Activated CD4-positive, alpha-beta T cell treated with anti-CD3 and anti-CD28 coated beads, Interleukin-2, Interleukin-6, amounts not matched to agents 100 ng/mL and 50 ng/mL, durations not matched to agents 16 hours and 8 hours (primary cell): ENCODE data around the gene SYTL3.
A peak's percentile ranks its signal among the peaks of the same experiment; 100 is the strongest.
"Not testable (repeated sequence)": the region's sequence is repeated elsewhere in the genome, so short reads cannot be mapped to it uniquely, and the experiment has no call there.

Experiments
- DNase-seq: peaks from one replicate; pipeline ENCODE4 v3.0.0-alpha.2; 2020

The SYTL3 gene

DNA sequence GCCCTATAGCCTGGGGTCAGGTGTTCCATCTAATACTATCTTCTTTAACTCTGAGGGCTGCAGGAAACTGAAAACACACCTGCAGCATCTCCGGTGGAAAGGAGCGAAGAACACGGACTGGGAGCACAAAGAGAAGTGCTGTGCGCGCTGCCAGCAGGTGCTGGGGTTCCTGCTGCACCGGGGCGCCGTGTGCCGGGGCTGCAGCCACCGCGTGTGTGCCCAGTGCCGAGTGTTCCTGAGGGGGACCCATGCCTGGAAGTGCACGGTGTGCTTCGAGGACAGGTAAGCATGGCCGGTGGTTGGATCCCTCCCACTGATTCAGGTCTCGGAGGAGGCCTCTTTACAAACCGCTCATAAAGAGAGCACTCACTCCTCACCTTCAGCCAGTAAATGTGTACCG is 15.5 kb downstream of the SYTL3 start:
- no peak for DNase-seq

DNA sequence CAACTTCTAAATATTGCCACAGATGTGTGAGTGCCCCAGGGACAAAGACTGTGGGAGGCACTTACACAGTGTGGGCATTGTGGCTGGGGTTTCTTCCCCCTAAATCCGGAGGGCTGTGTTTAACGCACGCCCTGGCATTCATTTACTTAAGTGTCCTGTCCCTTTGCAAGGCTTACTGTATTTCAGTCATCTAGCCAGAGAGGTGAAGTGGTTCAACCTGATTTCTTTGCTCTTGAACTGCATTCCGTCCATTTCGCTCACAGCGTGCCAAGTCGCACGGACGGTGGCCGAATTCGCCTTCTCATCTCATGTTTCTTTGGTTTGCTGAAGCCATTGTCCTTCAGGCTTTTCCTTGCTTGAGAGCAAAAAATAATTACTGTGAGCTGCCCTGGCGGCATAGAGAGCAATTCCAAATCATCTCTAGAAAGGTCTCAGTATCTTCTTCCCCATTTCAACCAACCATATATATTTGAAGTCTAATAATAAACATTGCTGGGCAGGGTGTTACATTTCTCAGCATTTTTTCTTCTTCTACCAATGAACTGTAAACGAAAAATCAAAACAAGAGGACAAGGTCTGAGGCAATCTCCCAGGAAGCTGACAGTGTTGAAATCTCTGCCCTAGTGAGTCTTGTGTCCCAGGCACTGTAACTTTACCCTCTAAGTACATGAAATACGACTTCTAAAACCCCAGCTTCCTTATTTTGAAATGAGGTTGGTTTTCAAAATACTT is 16.9 kb downstream of the SYTL3 start:
- DNase-seq = no peak

DNA sequence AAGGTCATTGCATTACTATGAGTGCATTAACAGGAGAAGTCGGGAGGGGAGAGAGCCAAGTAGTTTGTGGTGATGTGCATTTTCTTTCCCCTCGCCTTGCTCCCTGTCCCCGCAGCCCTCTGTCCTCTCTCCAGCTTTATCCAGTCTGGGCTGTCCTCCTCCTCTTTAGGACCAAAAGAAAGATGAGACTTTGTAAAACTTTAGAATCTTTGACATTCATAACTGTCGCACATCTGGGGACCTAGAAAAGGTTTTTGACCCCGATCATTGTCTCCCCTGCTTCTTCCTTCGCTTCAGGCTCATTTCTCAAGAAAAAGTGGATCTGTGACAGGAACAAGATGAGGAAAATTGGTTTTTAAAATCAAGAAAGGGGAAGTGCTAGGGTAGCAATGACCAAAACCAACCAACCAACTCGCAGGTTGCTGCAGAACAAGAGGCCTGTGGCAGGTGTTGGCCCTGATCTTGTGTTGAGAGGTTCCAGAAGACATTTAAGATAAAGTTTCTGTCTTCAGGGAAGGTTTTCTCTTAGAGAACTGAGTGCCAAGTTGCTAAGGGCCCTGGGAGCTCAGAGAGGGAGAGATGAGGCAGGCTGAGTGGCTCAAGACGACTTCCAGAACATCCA is 17.6 kb downstream of the SYTL3 start:
- DNase-seq = no peak

DNA sequence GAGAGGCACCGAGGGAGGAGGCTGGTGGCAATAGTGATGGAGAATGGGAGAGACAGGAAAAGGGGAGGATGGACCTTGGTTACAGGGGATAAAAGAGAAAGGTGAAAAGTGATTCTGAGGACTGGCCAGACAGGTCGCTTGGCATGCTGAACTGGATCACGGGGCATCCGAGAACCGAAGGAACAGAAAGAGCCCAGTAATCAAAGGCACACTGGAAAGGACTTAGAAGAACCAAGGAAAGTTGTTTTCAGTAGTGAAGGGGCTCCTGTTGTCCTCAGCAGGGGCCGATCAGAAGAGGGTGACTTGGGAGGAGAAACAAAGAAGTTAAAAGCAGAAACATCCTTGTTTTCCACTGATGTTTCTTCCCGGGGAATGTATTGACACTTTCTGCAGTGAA is 18.9 kb downstream of the SYTL3 start:
- DNase-seq = no peak

DNA sequence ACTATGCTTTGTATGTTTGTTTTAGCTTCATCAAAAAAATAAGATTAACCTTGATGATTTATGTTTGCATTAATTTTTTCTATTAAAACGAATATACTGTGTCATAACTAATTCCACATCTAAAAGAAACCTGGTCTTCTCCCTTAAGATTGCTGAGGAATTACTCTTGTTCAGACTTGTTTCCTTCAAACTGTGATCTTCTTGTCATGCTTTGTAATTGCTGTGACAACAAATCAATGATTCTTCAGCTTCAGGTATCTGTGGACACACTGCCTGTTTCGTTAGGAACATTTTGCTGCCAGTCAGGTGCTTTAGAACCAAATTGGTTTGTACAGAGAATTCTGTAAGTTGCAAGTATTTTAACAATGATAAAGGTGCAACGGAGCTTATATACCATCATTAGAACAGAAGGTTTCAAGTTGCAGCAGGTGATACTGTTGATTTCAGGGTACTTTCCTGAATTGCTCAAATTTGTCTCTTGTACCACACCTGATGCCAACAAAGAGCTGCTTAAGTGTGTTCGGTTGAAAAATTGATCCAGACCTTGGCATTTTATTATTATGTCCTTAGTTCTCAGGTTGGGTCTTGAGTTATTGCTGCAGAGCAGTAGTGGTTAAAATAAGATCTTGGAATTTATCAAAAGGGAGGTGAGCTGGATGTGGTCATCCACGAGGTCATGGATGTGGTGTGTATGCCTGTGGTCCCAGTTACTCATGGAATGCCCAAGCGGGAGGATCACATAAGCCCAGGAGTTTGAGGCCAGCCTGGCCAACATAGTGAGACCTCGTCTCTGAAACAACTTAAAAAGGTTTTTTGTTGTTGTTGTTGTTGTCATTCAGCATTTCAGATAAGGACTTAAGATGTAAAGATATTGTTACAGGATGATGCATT is 19.5 kb downstream of the SYTL3 start:
- DNase-seq = no peak

DNA sequence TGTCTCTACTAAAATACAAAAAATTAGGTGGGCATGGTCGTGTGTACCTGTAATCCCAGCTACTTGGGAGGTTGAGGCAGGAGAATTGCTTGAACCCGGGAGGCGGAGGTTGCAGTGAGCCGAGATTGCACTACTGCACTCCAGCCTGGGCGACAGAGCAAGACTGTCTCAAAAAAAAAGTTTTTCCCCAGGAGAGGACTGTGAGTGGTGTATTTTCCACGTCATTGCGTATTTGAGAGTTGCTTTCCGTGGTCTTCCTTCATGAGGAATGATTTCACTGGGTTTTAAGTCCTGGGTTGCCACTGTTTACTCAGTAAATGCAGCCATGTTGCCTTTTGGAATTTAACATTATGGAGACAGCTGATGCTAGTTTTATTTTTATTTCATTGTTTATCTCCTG is 22.3 kb downstream of the SYTL3 start:
- DNase-seq = not testable (repeated sequence)

- DNase-seq = no peak
Measured at GRCh38 chr6:158672726-158673125, 22.9 kb downstream of the SYTL3 start.

DNA sequence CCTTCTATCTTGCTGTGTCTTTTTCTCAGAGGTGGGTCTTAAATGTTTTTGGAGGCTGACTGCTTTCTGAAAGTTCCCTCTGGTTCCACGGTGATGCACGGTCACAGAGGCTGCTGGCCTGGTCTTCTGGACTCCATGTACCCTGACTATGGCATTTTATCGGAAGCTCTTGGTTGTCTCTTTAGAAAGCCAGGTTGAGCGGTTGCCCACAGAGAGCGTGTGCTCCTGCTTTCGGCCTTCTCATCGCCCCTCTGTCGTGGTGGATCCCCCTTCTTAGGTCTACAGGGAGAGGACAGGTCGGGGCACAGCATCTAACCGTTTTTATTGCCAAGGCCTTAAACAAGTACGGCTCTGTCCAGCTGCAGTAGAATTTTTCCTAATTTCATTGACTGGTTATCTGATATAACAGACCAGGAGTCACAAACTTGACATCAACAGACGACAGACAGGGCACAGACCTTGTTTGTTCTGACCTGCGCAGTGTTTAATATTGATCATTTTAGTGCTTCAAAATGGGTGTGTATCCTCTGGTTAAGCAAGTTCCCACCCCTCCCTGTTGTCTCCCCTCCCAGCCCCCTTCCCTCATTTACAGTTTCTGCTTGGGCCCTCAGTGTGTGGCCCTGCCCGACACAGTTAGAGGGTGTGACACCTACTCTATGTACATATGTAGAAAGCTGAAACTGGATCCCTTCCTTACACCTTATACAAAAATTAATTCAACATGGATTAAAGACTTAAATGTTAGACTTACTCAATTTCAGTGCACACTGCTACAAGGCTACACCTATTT is 24.7 kb downstream of the SYTL3 start:
- no peak for DNase-seq

GRCh38 chr6:158677094-158677493 is 27.2 kb downstream of the SYTL3 start:
- not testable (repeated sequence) for DNase-seq

GRCh38 chr6:158677906-158678578 is 28.2 kb downstream of the SYTL3 start:
- DNase-seq = no peak

DNA sequence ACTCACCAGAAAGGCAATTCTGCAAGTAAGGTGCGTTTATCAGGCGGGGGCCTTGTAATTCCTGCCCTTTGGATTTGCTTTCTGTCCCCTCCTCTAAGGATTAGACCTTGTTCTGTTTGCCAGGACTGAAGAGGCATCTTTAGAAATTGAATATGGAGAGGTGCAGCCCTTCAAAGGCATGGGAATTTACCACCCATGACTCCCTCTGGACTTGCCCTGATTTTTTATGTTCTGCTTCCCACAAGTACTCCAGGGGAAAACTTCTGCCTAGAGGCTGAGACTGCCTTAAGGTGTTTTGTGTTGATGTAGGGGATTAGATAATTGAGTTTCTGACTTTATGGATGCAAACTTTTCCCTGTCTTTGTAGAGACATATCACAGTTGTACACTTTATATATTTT is 30.2 kb downstream of the SYTL3 start:
- no peak for DNase-seq

DNA sequence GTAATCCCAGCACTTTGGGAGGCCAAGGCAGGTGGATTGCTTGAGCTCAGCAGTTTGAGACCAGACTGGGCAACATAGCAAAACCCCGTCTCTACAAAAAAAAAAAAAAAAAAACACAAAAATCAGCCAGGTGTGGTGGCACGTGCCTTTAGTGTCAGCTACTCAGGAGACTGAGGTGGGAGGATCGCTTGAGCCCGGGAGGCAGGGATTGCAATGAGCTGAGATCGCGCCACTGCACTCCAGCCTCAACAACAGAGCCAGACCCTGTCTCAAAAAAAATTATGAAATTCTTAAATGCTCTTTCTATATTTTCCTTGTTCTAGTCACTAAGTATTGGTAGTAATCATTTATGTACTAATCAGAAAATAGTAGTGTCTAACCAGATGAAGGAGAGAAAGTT is 30.6 kb downstream of the SYTL3 start:
- no peak for DNase-seq

DNA sequence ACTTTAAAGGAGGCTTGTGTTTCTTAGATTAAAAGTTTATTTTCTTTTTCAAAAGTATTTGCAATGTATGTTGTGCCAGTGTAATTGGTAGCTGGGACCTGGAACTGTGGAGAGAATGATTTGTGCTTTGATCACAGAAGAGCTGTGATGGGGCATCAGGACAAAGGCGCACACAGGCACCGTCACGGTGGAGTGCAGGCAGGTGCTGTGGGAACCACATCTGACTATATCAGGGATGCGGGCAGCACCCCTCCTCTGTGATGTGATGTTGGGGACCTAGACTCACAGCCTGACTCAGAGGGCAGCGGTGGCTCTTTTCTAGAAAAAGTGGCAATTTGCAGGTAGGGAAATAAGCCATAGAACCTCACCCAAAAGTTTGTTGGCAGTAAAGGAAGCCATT is 34.5 kb downstream of the SYTL3 start:
- DNase-seq = no peak

DNA sequence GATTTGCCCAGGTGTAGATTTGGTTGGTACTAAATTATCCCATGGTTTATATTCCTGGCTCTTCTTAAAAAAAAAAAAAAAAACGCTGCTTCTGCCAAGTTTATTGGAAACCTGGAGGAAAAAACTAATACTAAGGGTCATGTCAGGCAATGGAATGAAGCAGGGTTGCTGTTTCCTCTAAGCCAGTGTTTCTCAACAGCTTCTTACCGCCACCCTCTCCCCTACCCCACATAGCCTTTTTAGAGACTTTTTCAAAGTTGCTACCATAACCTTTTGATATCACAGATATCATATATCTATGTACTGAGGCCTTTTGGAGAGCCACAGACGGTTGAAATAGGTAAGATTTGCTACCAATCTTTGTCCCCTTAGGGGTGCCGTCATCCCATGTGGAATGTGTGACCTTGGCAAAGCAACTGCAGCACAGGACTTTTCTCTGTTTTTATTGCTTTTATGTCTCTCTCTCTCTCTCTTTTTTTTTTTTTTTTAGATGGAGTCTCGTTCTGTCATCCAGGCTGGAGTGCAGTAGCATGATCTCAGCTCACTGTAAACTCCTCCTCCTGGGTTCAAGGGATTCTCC is 35.0 kb downstream of the SYTL3 start:
- DNase-seq = no peak

DNA sequence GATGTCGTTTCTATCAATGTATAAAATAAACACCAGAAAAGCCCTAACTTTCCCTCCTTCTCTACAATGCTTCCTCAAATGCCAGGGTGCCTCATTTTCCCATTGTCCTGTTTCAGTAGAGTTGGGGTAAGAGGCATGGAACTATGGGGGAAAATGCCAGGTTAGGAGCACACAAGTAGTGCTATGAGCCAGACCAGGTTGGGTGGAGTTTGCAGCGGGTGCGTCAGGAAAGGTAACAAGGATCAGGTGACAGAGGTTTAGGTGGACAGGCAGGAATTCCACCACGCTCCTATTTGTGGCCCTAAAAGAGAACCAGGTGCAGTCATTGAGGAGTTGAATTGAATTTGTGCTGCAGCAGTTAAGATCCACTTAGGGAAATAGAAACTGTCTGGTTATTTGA is 36.5 kb downstream of the SYTL3 start:
- no peak for DNase-seq

- peak; percentile 65 for DNase-seq
Measured at GRCh38 chr6:158686791-158687381, 37.0 kb downstream of the SYTL3 start.

DNA sequence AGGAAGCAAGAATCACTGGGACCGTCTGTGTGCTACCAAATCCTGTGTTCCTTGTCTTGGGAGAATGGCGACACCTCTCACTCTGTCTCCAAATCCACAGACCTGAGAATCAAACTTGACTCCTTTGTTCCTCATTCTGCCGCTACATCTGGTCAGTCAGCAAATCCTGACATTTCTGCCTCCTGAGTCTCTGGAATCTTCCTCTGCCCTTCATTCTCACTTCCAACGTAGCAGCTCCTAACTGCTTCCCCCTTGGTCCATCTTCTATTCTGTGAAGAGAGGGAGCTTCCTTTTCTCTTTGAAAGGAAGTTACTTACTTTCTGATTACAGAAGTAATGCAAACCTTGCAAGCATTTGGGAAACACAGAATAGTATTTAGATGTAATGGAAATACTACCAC is 37.7 kb downstream of the SYTL3 start:
- no peak for DNase-seq

DNA sequence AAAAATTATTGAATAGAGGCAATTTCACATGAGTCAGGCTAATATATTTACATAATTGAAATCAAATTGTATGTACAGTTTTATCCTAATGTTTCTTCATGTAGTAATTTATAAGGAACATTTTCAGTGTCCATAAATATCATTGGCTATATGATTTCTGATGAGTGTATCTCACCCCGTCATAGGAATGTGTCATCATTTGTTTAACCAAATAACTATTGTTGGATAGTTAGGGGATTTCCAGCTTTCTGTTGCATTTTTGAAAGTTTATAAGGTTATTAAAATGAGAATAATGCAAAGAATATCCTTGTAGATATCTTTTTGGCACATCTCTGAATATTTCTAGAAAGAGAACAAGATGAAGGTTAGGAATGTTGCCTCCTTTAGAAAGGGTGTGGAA is 39.0 kb downstream of the SYTL3 start:
- DNase-seq = no peak

- DNase-seq = no peak
Measured at GRCh38 chr6:158694913-158695312, 45.1 kb downstream of the SYTL3 start.

DNA sequence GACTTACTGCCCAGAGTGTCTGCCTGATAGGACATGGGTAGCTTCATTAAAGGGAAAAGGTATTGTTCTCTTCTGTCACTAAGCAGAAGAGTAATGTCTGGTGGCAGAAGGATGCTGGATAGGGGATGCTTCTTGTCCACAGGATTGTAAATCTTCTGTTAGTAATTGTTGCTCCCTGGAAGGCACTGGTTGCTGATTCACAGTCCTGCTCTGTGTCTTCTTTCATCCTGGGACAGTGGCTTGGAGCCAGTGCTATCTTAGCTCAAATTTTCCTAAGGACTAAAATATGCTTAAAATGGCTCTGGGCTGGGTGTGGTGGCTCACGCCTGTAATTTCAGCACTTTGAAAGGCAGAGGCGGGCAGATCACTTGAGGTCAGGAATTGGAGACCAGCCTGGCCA is 48.0 kb downstream of the SYTL3 start:
- no peak for DNase-seq

GRCh38 chr6:158698931-158699330 is 49.1 kb downstream of the SYTL3 start:
- no peak for DNase-seq

DNA sequence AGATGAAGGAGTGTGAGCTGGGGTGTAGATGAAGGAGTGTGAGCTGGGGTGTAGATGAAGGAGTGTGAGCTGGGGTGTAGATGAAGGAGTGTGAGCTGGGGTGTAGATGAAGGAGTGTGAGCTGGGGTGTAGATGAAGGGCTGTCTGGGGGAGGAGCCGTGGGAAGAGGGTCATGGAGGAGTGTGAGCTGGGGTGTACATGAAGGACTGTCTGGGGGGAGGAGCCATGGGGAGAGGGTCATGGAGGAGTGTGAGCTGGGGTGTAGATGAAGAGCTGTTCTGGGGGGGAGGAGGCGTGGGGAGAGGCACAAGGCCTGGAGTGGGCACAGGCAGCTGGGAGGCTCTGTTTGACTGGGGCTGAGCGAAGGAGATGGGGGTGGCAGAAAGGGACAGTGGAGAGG is 51.4 kb downstream of the SYTL3 start:
- not testable (repeated sequence) for DNase-seq
